NCI-H446 treated with DMSO at 0.1 percent for 48 hours (cell line): Measurements from ENCODE around the gene RLN3.

Experiments used
- DNase-seq: peaks from one replicate; lab custom pipeline; 2025; lab: John Stamatoyannopoulos, UW

Gene RLN3

DNA sequence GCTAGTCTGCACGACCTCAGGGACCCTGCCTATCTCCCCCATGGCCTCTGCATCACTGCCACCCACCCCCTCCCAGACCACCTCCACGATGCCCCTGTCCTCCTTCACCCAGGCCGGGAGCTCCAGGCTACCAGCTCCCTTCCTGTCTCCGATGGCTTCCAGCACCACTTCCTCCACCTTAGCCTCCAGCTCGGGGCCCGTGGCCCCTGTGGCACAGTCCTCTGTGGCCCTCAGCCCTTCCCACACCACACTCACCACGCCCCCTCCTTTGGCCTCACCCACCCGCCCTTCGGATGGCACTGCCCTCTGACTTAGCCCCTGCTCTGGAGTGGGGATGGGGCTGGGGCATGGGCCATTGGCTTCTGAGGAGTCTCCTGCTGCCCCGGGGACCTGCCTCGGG lies 26.8 kb downstream of the RLN3 start:
- DNase-seq, result no peak

- DNase-seq, result no peak
These were observed 27.4 kb downstream of the RLN3 start for GRCh38 chr19:14055396-14055795.

GRCh38 chr19:14056069-14056666 lies 28.2 kb downstream of the RLN3 start:
- no peak for DNase-seq

- DNase-seq, result no peak
These were observed 28.9 kb downstream of the RLN3 start for GRCh38 chr19:14056741-14057356.

- no peak for DNase-seq
These were observed 30.5 kb downstream of the RLN3 start for GRCh38 chr19:14058182-14059092.

- no peak for DNase-seq
These were observed 31.1 kb downstream of the RLN3 start for GRCh38 chr19:14059093-14059480.

- DNase-seq, result no peak
These were observed 31.8 kb downstream of the RLN3 start for GRCh38 chr19:14059652-14060155.

GRCh38 chr19:14061081-14061749 lies 33.3 kb downstream of the RLN3 start:
- no peak for DNase-seq

DNA sequence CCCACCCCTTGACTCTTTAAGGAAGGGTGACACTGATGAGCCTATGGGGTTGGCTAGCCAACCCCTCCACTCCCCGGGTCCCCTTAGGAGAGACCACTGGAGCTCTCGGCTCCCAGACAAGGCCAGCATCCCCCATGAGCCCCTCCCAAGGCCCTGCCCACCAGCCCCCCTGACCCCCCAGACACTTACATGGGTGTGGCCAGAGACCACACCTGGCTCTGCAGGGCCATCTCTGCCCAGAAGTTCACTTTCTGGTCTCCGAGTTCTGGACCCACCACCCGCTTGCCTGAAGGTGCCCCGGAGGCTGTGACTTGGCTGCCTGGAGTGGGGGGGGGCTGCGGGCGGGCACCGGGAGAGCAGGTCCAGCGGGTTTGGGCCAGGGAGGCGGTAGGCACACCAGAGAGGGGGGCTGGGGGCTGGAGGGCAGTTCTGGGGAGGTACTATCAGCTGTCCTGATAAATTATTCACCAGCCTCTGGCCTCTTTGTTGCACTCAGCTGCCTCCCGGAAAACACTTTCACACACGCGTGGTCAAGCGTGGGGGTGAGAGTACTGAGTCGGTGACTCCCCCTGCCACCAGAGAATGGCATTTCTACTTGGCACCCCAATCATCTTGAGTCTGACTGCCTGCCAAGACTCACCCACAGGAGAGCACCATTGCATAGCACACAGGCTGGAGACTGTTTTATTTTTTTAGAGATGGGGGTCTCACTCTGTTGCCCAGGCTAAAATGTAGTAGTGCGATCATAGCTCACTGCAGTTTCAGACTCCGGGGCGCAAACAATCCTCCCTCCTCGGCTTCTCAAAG lies 34.0 kb downstream of the RLN3 start, which contains the start of gene PALM3:
PALM3 (minus strand) TSS at position 326 of the 807 bp plus-strand sequence; CDS start at position 230, 96 bp downstream.
- DNase-seq, result no peak

- no peak for DNase-seq
These were observed 34.6 kb downstream of the RLN3 start for GRCh38 chr19:14062558-14062855.

- DNase-seq, result no peak
These were observed 35.2 kb downstream of the RLN3 start for GRCh38 chr19:14063105-14063504.

GRCh38 chr19:14066134-14066533 lies 38.2 kb downstream of the RLN3 start:
- no peak for DNase-seq

DNA sequence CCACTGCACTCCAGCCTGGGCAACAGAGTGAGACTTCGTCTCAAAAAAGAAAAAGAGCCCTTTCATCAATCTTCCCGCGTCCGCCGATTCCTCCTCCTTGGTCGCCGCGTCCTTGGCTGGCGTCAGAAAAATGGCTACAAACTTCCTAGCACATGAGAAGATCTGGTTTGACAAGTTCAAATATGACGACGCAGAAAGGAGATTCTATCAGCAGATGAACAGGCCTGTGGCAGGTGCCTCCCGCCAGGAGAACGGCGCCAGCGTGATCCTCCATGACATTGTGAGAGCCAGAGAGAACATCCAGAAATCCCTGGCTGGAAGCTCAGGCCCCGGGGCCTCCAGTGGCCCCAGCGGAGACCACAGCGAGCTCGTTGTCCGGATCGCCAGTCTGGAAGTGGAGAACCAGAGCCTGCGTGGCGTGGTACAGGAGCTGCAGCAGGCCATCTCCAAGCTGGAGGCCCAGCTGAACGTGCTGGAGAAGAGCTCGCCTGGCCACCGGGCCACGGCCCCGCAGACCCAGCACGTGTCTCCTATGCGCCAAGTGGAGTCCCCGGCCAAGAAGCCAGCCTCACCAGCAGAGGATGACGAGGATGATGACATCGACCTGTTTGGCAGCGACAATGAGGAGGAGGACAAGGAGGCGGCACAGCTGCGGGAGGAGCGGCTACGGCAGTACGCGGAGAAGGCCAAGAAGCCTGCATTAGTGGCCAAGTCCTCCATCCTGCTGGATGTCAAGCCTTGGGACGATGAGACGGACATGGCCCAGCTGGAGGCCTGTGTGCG lies 42.5 kb downstream of the RLN3 start:
- no peak for DNase-seq

DNA sequence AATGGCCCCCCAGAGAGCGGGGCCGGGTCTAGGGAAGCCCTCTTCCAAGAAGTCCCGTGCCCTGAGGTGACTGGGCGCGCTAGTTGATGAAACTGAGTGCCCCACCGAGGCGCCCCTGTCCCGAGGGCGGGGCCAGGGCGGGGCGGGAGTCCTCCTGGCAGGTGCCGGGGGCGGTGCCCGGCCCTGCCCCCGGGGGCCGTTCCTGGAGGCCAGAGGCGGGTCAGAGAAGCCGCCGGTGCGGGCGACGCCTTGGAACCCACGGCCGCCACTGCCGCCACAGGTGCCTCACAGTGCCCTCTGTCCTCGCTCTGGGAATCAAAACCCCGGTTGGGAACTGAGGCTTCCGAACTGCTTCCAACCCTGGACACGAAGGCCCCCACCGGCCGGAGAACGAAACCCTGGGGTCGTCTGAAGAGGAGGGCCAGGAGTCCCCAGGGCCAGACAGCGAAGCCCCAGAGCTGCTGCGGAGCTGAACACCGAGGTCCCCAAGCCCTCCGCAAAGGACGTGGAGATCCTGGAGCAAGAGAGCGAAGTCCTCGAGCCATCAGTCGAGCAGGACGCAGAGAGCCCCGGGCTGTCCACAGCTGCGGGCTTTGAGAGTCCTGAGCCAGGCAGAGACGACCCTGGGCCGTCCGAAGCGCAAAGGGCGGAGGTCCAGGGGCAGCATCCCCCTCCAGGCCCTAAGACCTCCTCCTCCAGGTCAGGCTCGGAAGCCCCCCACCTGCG lies 44.8 kb downstream of the RLN3 start, which contains the start of gene MISP3:
MISP3 (plus strand) TSS at position 252 of the 726 bp plus-strand sequence. CDS start 524 bp downstream, outside the sequence.
- DNase-seq, result no peak

DNA sequence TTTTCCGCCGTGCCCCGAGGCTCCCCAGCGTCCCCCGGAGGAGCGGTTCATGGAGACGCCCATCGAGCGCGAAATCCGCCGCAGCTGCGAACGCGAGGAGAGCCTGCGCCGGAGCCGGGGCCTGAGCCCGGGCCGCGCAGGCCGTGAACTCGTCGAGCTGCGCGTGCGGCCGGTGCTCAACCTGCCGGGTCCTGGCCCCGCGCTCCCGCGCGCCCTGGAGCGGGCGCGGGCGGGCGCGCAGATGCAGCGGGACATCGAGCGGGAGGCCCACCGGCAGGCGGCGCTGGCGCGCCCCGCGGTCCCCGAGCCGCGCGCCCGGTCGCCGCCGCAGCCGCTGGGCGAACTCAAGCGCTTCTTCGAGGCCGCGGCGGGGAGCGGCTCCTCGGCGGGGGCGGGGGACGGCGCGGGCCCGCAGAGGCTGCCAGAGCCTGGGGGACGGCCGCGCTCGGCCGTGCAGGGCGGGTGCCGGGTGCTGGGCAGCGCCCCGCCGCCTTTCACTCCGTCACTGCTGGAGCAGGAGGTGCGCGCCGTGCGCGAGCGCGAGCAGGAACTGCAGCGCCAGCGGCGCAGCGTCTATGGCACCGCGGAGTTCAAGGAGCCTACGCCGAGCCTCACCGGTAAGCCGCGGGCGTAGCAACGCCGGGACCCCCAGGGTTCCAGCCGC lies 45.4 kb downstream of the RLN3 start:
- DNase-seq, result peak; percentile 35

DNA sequence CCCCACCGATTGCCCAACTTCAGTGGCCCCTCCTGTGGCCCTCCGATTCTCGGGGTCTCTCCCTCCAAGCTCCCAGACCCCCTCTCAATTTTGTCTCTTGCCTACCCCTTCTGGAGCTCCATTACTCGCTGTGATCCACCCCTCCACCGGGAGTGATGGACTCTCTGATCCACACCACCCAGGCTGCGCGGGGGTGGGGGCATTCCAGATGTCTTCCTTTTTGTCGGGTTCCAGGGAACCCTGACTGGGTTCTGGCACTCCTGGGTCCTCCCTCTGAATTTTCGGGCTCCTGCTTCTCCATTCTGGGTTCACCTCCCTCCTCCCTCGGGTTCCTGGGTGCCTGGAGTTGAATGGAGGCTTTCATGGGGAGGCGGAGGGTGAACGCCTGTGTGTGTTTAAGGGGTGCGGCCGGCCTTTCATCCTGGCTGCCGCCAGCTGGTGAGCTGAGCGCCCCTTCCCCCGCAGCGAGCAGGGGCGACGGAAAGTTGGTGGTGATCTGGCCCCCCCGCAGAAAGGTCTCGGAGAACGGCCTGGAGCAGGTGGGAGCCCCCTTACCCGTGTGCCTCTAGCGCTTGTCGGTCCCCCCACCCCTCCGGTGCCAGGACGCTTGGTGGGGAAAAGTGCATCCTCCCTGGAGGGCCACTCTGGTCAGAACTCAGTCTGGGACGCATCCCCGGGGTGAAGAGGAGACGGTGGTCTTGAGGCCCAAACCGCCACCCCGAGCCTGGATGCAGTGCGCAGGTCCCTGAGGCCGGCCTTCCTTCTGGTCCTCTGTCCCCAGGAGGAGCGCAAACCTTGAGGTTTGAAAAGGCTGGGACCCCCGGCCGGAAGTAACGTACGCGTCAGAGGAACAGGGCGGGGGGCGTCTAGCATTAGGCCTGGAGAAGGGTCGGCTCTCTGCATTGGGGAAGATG lies 46.2 kb downstream of the RLN3 start:
- no peak for DNase-seq

DNA sequence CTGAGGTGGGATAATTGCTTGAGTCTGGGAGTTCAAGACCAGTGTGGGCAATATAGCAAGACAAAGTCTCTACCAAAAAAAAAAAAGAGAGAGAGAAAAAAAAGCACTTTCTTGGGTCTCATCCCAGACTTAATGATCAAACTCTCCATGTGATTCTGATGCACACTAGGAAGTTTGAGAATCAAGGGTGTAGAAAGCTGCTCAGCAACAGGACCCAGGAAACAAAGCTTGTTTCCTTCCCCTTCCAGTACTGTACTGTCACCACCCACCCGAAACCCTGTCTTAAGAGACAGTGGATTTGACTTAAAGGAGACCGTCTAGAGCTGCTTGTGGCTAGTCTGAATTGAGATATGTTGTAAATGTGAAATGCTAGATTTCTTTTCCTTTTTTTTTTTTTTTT lies 50.5 kb downstream of the RLN3 start:
- DNase-seq, result no peak
